Stomach (tissue), 9 donors: ENCODE results near the gene RBM18. TPM values are rescaled to one million over a fixed set of nuclear protein-coding genes. Genes with fewer than 3 reads are reported as not detected.

Experiments
- DNase-seq, 2 donors: peaks; one replicate each; pipeline versions ENCODE4 v3.0.0 to v3.0.0-alpha.2; 2013 to 2019
- H3K27ac ChIP-seq, 5 donors: fragments of 200-600 bp in 4 of 5; sonication (generic) in 4 of 5; one replicate each; pipeline ENCODE4 v1.5.1; 2013 to 2019; ENCODE audit warnings: mild to moderate bottlenecking in 1 of 5, moderate library complexity in 1 of 5
- H3K27me3 ChIP-seq, 3 donors: fragments of 200-600 bp; sonication (generic); one replicate each; pipeline ENCODE4 v1.5.1; 2017 to 2019; ENCODE audit warnings: mixed run types in 1 of 3
- H3K36me3 ChIP-seq, 4 donors: fragments of 200-600 bp; sonication (generic); 1 replicate in 3 of 4; 2 replicates in 1 of 4; pipeline ENCODE4 v1.5.1; 2016 to 2019
- H3K4me1 ChIP-seq, 4 donors: fragments of 200-600 bp; sonication (generic); one replicate each; pipeline ENCODE4 v1.5.1; 2016 to 2019
- H3K4me3 ChIP-seq, 4 donors: fragments of 200-600 bp; sonication (generic) in 3 of 4; one replicate each; pipeline ENCODE4 v1.5.1; 2016 to 2019; ENCODE audit warnings: mild to moderate bottlenecking in 1 of 4
- H3K9me3 ChIP-seq, 4 donors: fragments of 200-600 bp; sonication (generic); one replicate each; pipeline ENCODE4 v1.5.1; 2016 to 2019
- CTCF ChIP-seq, 7 experiments: fragments of 450-650 bp in 4 of 7; fragments of 200-600 bp in 3 of 7; sonication (generic) in 3 of 7; IDR thresholded peaks; one replicate each; pipeline ENCODE4 v1.5.1; 2016 to 2019; ENCODE audit warnings: antibody characterized with exemption in 7 of 7, control low read depth in 2 of 7, mild to moderate bottlenecking in 1 of 7
- EP300 ChIP-seq: sonication (generic); formaldehyde crosslinking; IDR thresholded peaks from one replicate; pipeline ENCODE4 v1.6.1; 2017; ENCODE audit warnings: antibody characterized with exemption
- POLR2A ChIP-seq, 4 donors: fragments of 450-650 bp; IDR thresholded peaks; one replicate each; pipeline ENCODE4 v1.6.1; 2016; ENCODE audit warnings: antibody characterized with exemption in 4 of 4, control low read depth in 2 of 4, mild to moderate bottlenecking in 1 of 4, moderate library complexity in 1 of 4
- POLR2AphosphoS5 ChIP-seq, 3 donors: sonication (generic); formaldehyde crosslinking; IDR thresholded peaks; one replicate each; pipeline ENCODE4 v1.6.1; 2016; ENCODE audit warnings: antibody characterized with exemption in 3 of 3
- WGBS, 5 donors: extraction: QIAGEN DNeasy Blood & Tissue Kit in 3 of 5; methylation state at CpG; one replicate each; pipeline versions ENCODE4 v1.1.5 to v1.1.7; 2013 to 2018; 5-methylcytosine and 5-hydroxymethylcytosine counted together
- intact Hi-C: fragments of 100-400 bp; cut with DNase I; formaldehyde crosslinking; loops from one replicate; pipeline ENCODE4 v1.15.1; 2023; ENCODE audit warnings: low total_unique reads
- polyA plus RNA-seq, 3 donors: library from polyadenylated mRNA; stranded (reverse); fragments of 200-250 nt; gene quantifications; one replicate each; pipeline ENCODE4 v1.2.3, GENCODE V29; 2013
- total RNA-seq, 5 donors: library from RNA; depleted of rRNA; stranded (reverse); fragments of >200 nt; gene quantifications; one replicate each; pipeline versions ENCODE4 v1.1.0 to v1.2.3, GENCODE V29; 2014 to 2016
- donor health status: healthy with polysubstance abuse.
- donor health status: Bipolar disorder and iron deficiency.
- donor health status: healthy.

Gene RBM18
- total and polyA plus RNA-seq, 8 donors = 1.8 to 13.6 (median 6.5) TPM

- H3K4me1 ChIP-seq = no peaks in the 10 kb centered on the region
- no peaks in the 10 kb centered on the region for H3K27me3 ChIP-seq
- H3K27ac ChIP-seq = no peak overlapping the region
- 84 to 88% (median 86%) methylated on average over 3 of the region's 3 CpGs for WGBS, 5 donors
- intact Hi-C loops = no loop called here
- H3K4me3 ChIP-seq = no peak overlapping the region
- TF ChIP-seq CTCF (IDR thresholded peaks at IDR 0.05) (no peak), EP300 (no peak), POLR2AphosphoS5 (IDR thresholded peaks at IDR 0.05) (no peak), POLR2A (IDR thresholded peaks at IDR 0.05) (no peak)
- no peaks in the 10 kb centered on the region for H3K9me3 ChIP-seq
- H3K36me3 ChIP-seq = peaks cover 49 to 100% (median 99%) of the 10 kb centered on the region in 4 donors
- no peak for DNase-seq
These were observed 20.3 kb downstream of the RBM18 start for GRCh38 chr9:122244349-122244748.

GRCh38 chr9:122239722-122240121, 24.9 kb downstream of the RBM18 start:
- WGBS, 5 donors = 79 to 88% (median 83%) methylated on average over 5 of the region's 5 CpGs
- TF ChIP-seq POLR2A (IDR thresholded peaks at IDR 0.05) (no peak), EP300 (no peak), POLR2AphosphoS5 (IDR thresholded peaks at IDR 0.05) (no peak), CTCF (IDR thresholded peaks at IDR 0.05) (no peak)
- Histone ChIP-seq H3K4me3 (no peak overlapping the region), H3K36me3 (peaks cover 26 to 66% (median 66%) of the 10 kb centered on the region in 4 donors), H3K4me1 (no peaks in the 10 kb centered on the region), H3K27me3 (no peaks in the 10 kb centered on the region), H3K9me3 (no peaks in the 10 kb centered on the region), H3K27ac (no peak overlapping the region)
- no peak for DNase-seq
- intact Hi-C loops = no loop called here

- Histone ChIP-seq H3K4me3 (no peak overlapping the region), H3K36me3 (peaks cover 5 to 36% (median 36%) of the 10 kb centered on the region in 4 donors), H3K4me1 (no peaks in the 10 kb centered on the region), H3K9me3 (no peaks in the 10 kb centered on the region), H3K27ac (no peak overlapping the region), H3K27me3 (peaks cover 0 to 17% (median 0%) of the 10 kb centered on the region in 3 donors)
- no peak for DNase-seq
- intact Hi-C loops = no loop called here
- TF ChIP-seq POLR2AphosphoS5 (IDR thresholded peaks at IDR 0.05) (no peak), EP300 (no peak)
- WGBS, 5 donors = 74 to 80% (median 75%) methylated on average over 10 of the region's 10 CpGs
These were observed 28.0 kb downstream of the RBM18 start for GRCh38 chr9:122236681-122237080.

- H3K36me3 ChIP-seq = peaks cover 0 to 11% (median 11%) of the 10 kb centered on the region in 4 donors
- TF ChIP-seq EP300 (no peak), CTCF (IDR thresholded peaks at IDR 0.05) (no peak), POLR2AphosphoS5 (IDR thresholded peaks at IDR 0.05) (no peak), POLR2A (IDR thresholded peaks at IDR 0.05) (no peak)
- no peak overlapping the region for H3K4me3 ChIP-seq
- WGBS, 5 donors = 75 to 87% (median 81%) methylated on average over 7 of the region's 7 CpGs
- H3K27me3 ChIP-seq = peaks cover 0 to 42% (median 15%) of the 10 kb centered on the region in 3 donors
- no peak for DNase-seq
- peaks cover 0 to 2% (median under 1%) of the 10 kb centered on the region in 4 donors for H3K4me1 ChIP-seq
- intact Hi-C loops = no loop called here
- H3K9me3 ChIP-seq = no peaks in the 10 kb centered on the region
- no peak overlapping the region for H3K27ac ChIP-seq
These were observed 30.5 kb downstream of the RBM18 start for GRCh38 chr9:122234022-122234748.

GRCh38 chr9:122232796-122233306, 31.8 kb downstream of the RBM18 start:
- 51 to 71% (median 62%) methylated on average over 6 of the region's 6 CpGs for WGBS, 5 donors
- H3K36me3 ChIP-seq = no peaks in the 10 kb centered on the region
- no peak for DNase-seq
- TF ChIP-seq CTCF (IDR thresholded peaks at IDR 0.05) = no peak
- no peak for TF ChIP-seq POLR2AphosphoS5 (IDR thresholded peaks at IDR 0.05)
- TF ChIP-seq EP300 = no peak
- no peak for TF ChIP-seq POLR2A (IDR thresholded peaks at IDR 0.05)
- no peak overlapping the region for H3K4me3 ChIP-seq
- no peak overlapping the region for H3K27ac ChIP-seq
- no peaks in the 10 kb centered on the region for H3K9me3 ChIP-seq
- intact Hi-C loops = no loop called here
- H3K27me3 ChIP-seq = peaks cover 6 to 55% (median 28%) of the 10 kb centered on the region in 3 donors
- peaks cover 12 to 15% (median 14%) of the 10 kb centered on the region in 4 donors for H3K4me1 ChIP-seq
